RKO (cell line): Measurements from ENCODE around the gene FUT6.
"Not testable (repeated sequence)": the region's sequence is repeated elsewhere in the genome, so short reads cannot be mapped to it uniquely, and the experiment has no call there.

ENCODE experiments used
- DNase-seq: peaks from one replicate; pipeline ENCODE4 v3.0.0-alpha.2; 2016; ENCODE audit warnings: low spot score

The FUT6 gene

GRCh38 chr19:5839065-5840017 is at the start of gene FUT6:
Gene FUT6 (minus strand): TSS chr19:5839702. CDS start chr19:5832567, 7,135 bp downstream.
- DNase-seq = no peak

- DNase-seq = not testable (repeated sequence)
Measured at GRCh38 chr19:5884065-5884811, 44.7 kb upstream of the FUT6 start.

GRCh38 chr19:5883157-5883873 is 43.8 kb upstream of the FUT6 start:
- DNase-seq = not testable (repeated sequence)

- DNase-seq = no peak
Measured at GRCh38 chr19:5882421-5882968, 43.0 kb upstream of the FUT6 start.

GRCh38 chr19:5881543-5882299 is 42.2 kb upstream of the FUT6 start:
- no peak for DNase-seq

GRCh38 chr19:5880604-5881078 is 41.1 kb upstream of the FUT6 start:
- no peak for DNase-seq

- no peak for DNase-seq
Measured at GRCh38 chr19:5880196-5880595, 40.7 kb upstream of the FUT6 start.

- no peak for DNase-seq
Measured at GRCh38 chr19:5877882-5878281, 38.4 kb upstream of the FUT6 start.

- no peak for DNase-seq
Measured at GRCh38 chr19:5877427-5877826, 37.9 kb upstream of the FUT6 start.

GRCh38 chr19:5874496-5874895 is 35.0 kb upstream of the FUT6 start:
- peak; percentile 57 for DNase-seq

GRCh38 chr19:5873617-5874199 is 34.2 kb upstream of the FUT6 start:
- no peak for DNase-seq

GRCh38 chr19:5870986-5871394 is 31.5 kb upstream of the FUT6 start:
- no peak for DNase-seq

- DNase-seq = no peak
Measured at GRCh38 chr19:5867201-5868136, 28.0 kb upstream of the FUT6 start.

- no peak for DNase-seq
Measured at GRCh38 chr19:5865772-5866171, 26.3 kb upstream of the FUT6 start.

- no peak for DNase-seq
Measured at GRCh38 chr19:5864725-5865486, 25.4 kb upstream of the FUT6 start.

GRCh38 chr19:5864013-5864720 is 24.7 kb upstream of the FUT6 start:
- no peak for DNase-seq

- DNase-seq = no peak
Measured at GRCh38 chr19:5863030-5863665, 23.6 kb upstream of the FUT6 start.
